Suprapubic skin (tissue), 4 donors: Measurements from ENCODE around the gene DIP2C.

Experiments used
- CTCF ChIP-seq, 2 donors: fragments of 200-600 bp in 1 of 2; fragments of 450-650 bp in 1 of 2; sonication (generic) in 1 of 2; IDR thresholded peaks; one replicate each; pipeline ENCODE4 v1.5.1; 2016 to 2019; ENCODE audit warnings: antibody characterized with exemption in 2 of 2, mild to moderate bottlenecking in 1 of 2, moderate library complexity in 1 of 2
- EP300 ChIP-seq: sonication (generic); formaldehyde crosslinking; IDR thresholded peaks from one replicate; pipeline ENCODE4 v1.6.1; 2017; ENCODE audit warnings: antibody characterized with exemption
- POLR2A ChIP-seq, 2 donors: fragments of 450-650 bp; IDR thresholded peaks; one replicate each; pipeline ENCODE4 v1.6.1; 2017; ENCODE audit warnings: antibody characterized with exemption in 2 of 2, mild to moderate bottlenecking in 2 of 2, moderate library complexity in 2 of 2
- POLR2AphosphoS5 ChIP-seq, 3 donors: sonication (generic); formaldehyde crosslinking; IDR thresholded peaks; one replicate each; pipeline ENCODE4 v1.6.1; 2017; ENCODE audit warnings: antibody characterized with exemption in 3 of 3

- TF ChIP-seq POLR2AphosphoS5 (IDR thresholded peaks at IDR 0.05) (no peak), CTCF (IDR thresholded peaks at IDR 0.05) (no peak), POLR2A (IDR thresholded peaks at IDR 0.05) (no peak), EP300 (no peak)
Observed at GRCh38 chr10:623014-623413, 66.5 kb downstream of the DIP2C start.
